Gastrocnemius medialis (tissue), 4 donors: ENCODE data around the gene ZNF318. TPM values are rescaled to one million over a fixed set of nuclear protein-coding genes. Genes with fewer than 3 reads are reported as not detected.
"Not testable (repeated sequence)": the region's sequence is repeated elsewhere in the genome, so short reads cannot be mapped to it uniquely, and the experiment has no call there.

Source experiments
- ATAC-seq, 2 donors: fragments of 150-250 bp; one replicate each; pipeline ENCODE4 v1.9.1; 2016
- DNase-seq, 2 donors: peaks; one replicate each; pipeline ENCODE4 v3.0.0-alpha.2; 2019
- H3K27ac ChIP-seq, 4 donors: fragments of 200-600 bp; sonication (generic); 1 replicate in 1 of 4; 2 replicates in 3 of 4; pipeline ENCODE4 v1.5.1; 2016 to 2018; ENCODE audit warnings: mild to moderate bottlenecking in 2 of 4, moderate library complexity in 1 of 4
- H3K27me3 ChIP-seq, 3 donors: fragments of 200-600 bp; sonication (generic) in 2 of 3; 1 replicate in 1 of 3; 2 replicates in 2 of 3; pipeline versions ENCODE4 v1.5.1 to v1.6.0; 2016 to 2019; ENCODE audit warnings: mild to moderate bottlenecking in 1 of 3, moderate library complexity in 1 of 3
- H3K36me3 ChIP-seq, 2 donors: fragments of 200-600 bp; sonication (generic) in 1 of 2; one replicate each; pipeline ENCODE4 v1.5.1; 2017 to 2018
- H3K4me1 ChIP-seq, 2 donors: fragments of 200-600 bp; sonication (generic) in 1 of 2; one replicate each; pipeline ENCODE4 v1.5.1; 2016 to 2017; ENCODE audit warnings: mild to moderate bottlenecking in 2 of 2
- H3K4me3 ChIP-seq, 4 donors: fragments of 200-600 bp; sonication (generic) in 3 of 4; 1 replicate in 1 of 4; 2 replicates in 3 of 4; pipeline ENCODE4 v1.5.1; 2016 to 2019; ENCODE audit warnings: mild to moderate bottlenecking in 2 of 4
- H3K9me3 ChIP-seq, 3 donors: fragments of 200-600 bp; sonication (generic) in 2 of 3; 1 replicate in 1 of 3; 2 replicates in 2 of 3; pipeline ENCODE4 v1.5.1; 2016 to 2019
- POLR2A ChIP-seq, 2 donors: fragments of 450-650 bp; IDR thresholded peaks; one replicate each; pipeline ENCODE4 v1.6.1; 2017; ENCODE audit warnings: antibody characterized with exemption in 2 of 2, mild to moderate bottlenecking in 2 of 2, moderate library complexity in 2 of 2
- in situ Hi-C, 4 donors: fragments of 200-750 bp; cut with MboI; loops; one replicate each; pipeline versions ENCODE4 v1.15.0 to v1.8.0; 2017; ENCODE audit warnings: low sequenced_read_pairs in 4 of 4
- intact Hi-C: fragments of 100-400 bp; cut with DNase I; formaldehyde crosslinking; loops from one replicate; pipeline ENCODE4 v1.15.1; 2023; ENCODE audit warnings: low total_unique reads
- total RNA-seq, 4 donors: library from RNA; depleted of rRNA; stranded (reverse); fragments of >200 nt; gene quantifications; one replicate each; pipeline versions ENCODE4 v1.1.0 to v1.2.3, GENCODE V29; 2016
- TF ChIP-seq, protein P1 (sequence below), 5 experiments: fragments of 450-650 bp in 3 of 5; fragments of 200-600 bp in 2 of 5; sonication (generic) in 2 of 5; IDR thresholded peaks in 4 of 5; conservative IDR thresholded peaks in 1 of 5; 1 replicate in 4 of 5; 2 replicates in 1 of 5; pipeline ENCODE4 v1.5.1; 2016 to 2019; ENCODE audit warnings: antibody characterized with exemption in 5 of 5, mild to moderate bottlenecking in 3 of 5, moderate library complexity in 3 of 5

The ZNF318 gene
- total RNA-seq, 4 donors from 2014 or later: 9.9 to 13.8 (median 12.4) TPM

DNA sequence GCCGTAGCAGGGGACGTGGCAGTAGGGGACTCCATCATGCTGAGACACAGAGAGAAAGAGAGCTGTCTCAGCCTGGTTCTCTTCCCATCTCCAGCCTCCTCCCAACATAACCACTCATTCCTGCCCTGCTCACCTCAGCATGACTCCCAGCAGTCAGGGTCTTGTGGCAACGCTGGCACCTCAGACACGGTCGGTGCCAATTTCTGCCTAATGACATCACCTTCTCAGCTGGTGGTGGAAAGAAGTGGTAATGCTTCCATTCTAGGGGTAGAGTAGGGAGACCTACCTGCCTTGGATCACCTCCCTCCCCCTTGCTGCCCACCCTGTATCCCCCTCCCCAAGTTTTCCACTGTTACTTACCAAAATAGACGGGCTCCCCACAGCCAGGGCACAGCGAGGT, 63.4 kb downstream of the ZNF318 start:
- no peak overlapping the region for H3K27ac ChIP-seq
- intact Hi-C loops: no loop called here

DNA sequence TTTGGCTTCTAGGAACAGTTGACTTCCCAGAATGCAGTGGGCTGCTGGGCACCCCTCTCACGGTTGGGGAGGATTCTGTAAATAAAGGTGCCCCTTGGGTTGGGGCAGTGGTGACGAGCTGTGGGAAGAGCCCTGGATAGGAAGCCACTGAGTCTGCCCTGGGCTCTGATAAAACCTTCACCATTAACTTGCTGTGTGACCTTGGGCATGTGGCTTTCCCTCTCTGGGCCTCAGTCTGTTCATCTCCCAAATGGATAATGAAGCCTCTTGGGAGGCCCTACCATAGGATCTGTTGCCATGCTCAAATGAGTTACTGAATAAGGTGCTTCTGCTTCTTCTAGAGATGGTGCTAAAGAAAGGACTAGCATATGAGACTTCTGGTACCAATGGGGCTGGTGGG, 64.6 kb downstream of the ZNF318 start:
- Histone ChIP-seq H3K36me3 (no peaks in the 10 kb centered on the region), H3K4me1 (peaks cover 4 to 8% of the 10 kb centered on the region in 2 donors), H3K27me3 (peaks cover 13 to 31% (median 19%) of the 10 kb centered on the region in 3 donors), H3K9me3 (no peaks in the 10 kb centered on the region), H3K4me3 (no peak overlapping the region), H3K27ac (no peak overlapping the region)
- ATAC-seq: no peak
- intact Hi-C loops (no loop called here), in situ Hi-C loops (no loop called here)
- TF ChIP-seq POLR2A (IDR thresholded peaks at IDR 0.05): no peak
- TF ChIP-seq, protein P1, sequence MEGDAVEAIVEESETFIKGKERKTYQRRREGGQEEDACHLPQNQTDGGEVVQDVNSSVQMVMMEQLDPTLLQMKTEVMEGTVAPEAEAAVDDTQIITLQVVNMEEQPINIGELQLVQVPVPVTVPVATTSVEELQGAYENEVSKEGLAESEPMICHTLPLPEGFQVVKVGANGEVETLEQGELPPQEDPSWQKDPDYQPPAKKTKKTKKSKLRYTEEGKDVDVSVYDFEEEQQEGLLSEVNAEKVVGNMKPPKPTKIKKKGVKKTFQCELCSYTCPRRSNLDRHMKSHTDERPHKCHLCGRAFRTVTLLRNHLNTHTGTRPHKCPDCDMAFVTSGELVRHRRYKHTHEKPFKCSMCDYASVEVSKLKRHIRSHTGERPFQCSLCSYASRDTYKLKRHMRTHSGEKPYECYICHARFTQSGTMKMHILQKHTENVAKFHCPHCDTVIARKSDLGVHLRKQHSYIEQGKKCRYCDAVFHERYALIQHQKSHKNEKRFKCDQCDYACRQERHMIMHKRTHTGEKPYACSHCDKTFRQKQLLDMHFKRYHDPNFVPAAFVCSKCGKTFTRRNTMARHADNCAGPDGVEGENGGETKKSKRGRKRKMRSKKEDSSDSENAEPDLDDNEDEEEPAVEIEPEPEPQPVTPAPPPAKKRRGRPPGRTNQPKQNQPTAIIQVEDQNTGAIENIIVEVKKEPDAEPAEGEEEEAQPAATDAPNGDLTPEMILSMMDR (IDR thresholded peaks at IDR 0.05 in 4 of 5, conservative IDR thresholded peaks at IDR 0.05 in 1 of 5): no peak
- no peak for DNase-seq

More for the DNA sequence above, 63.4 kb downstream of the ZNF318 start:
- TF ChIP-seq, protein P1 (IDR thresholded peaks at IDR 0.05 in 4 of 5, conservative IDR thresholded peaks at IDR 0.05 in 1 of 5): no peak
- TF ChIP-seq POLR2A (IDR thresholded peaks at IDR 0.05): no peak
- peaks cover 12 to 26% (median 18%) of the 10 kb centered on the region in 3 donors for H3K27me3 ChIP-seq
- no peak overlapping the region for H3K4me3 ChIP-seq
- DNase-seq (no peak), ATAC-seq (no peak)
- peaks cover 4 to 8% of the 10 kb centered on the region in 2 donors for H3K4me1 ChIP-seq
- H3K36me3 ChIP-seq: no peaks in the 10 kb centered on the region
- H3K9me3 ChIP-seq: no peaks in the 10 kb centered on the region
- in situ Hi-C loops: no loop called here

DNA sequence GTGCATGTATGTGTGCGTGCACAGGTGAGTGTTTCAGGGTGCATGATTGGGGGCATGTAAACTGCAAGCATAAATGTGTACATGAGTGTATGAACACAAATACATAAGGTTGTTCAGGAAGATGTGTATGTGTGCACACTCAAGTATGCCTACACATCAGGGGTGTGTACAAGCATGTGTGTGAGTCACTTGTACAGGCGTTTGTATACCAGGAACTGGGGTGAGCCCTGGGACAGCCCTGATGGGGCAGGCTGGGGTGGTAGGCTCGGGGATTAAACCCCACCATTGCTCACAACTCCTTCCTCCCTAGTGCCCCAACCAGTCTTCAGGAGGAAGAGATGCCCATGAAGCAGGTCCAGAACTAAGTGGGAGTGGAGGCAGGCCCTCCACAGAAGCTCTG, 65.1 kb downstream of the ZNF318 start:
- intact Hi-C loops (no loop called here), in situ Hi-C loops (no loop called here)
- Histone ChIP-seq H3K27me3 (peaks cover 13 to 29% (median 17%) of the 10 kb centered on the region in 3 donors), H3K4me1 (peaks cover 4 to 8% of the 10 kb centered on the region in 2 donors), H3K36me3 (no peaks in the 10 kb centered on the region), H3K9me3 (no peaks in the 10 kb centered on the region), H3K4me3 (no peak overlapping the region), H3K27ac (no peak overlapping the region)
- no peak for DNase-seq
- no peak for ATAC-seq
- no peak for TF ChIP-seq POLR2A (IDR thresholded peaks at IDR 0.05)
- TF ChIP-seq, protein P1 (IDR thresholded peaks at IDR 0.05 in 4 of 5, conservative IDR thresholded peaks at IDR 0.05 in 1 of 5): no peak

GRCh38 chr6:43303751-43304331, 65.6 kb downstream of the ZNF318 start:
- in situ Hi-C loops: no loop called here
- no peak for DNase-seq
- Histone ChIP-seq H3K4me3 (no peak overlapping the region), H3K9me3 (no peaks in the 10 kb centered on the region), H3K27me3 (peaks cover 12 to 24% (median 13%) of the 10 kb centered on the region in 3 donors), H3K4me1 (peaks cover 3 to 7% of the 10 kb centered on the region in 2 donors), H3K36me3 (no peaks in the 10 kb centered on the region), H3K27ac (no peak overlapping the region)
- intact Hi-C loops: no loop called here
- no peak for ATAC-seq
- TF ChIP-seq, protein P1 (IDR thresholded peaks at IDR 0.05 in 4 of 5, conservative IDR thresholded peaks at IDR 0.05 in 1 of 5): no peak
- TF ChIP-seq POLR2A (IDR thresholded peaks at IDR 0.05): no peak

- H3K27ac ChIP-seq, ATAC-seq, intact Hi-C loops, in situ Hi-C loops, H3K4me1 ChIP-seq, H3K36me3 ChIP-seq, H3K9me3 ChIP-seq, H3K4me3 ChIP-seq, DNase-seq: not testable (repeated sequence)
- peaks cover 6 to 16% (median 7%) of the 10 kb centered on the region in 3 donors for H3K27me3 ChIP-seq
Measured at GRCh38 chr6:43303006-43303405, 66.4 kb downstream of the ZNF318 start.
